Loucy (cell line): ENCODE data around the gene THEMIS2.

ENCODE experiments used
- CTCF ChIP-seq: fragments of 200-600 bp; sonication (generic); conservative IDR thresholded peaks from 2 replicates; pipeline ENCODE4 v1.5.1; 2014; ENCODE audit warnings: mild to moderate bottlenecking, antibody characterized with exemption, low read length
- EZH2phosphoT487 ChIP-seq: fragments of 200-600 bp; IDR thresholded peaks from 2 replicates; pipeline ENCODE4 v1.6.1; 2018; ENCODE audit warnings: antibody characterized with exemption, mild to moderate bottlenecking, moderate library complexity, borderline replicate concordance

- TF ChIP-seq CTCF (no peak), EZH2phosphoT487 (no peak)
Measured at GRCh38 chr1:27855085-27855484, 17.3 kb upstream of the THEMIS2 start.
